DMS53 (cell line): ENCODE data around the gene RNF207.

Experiments used
- DNase-seq: peaks from one replicate; lab custom pipeline; 2025; lab: John Stamatoyannopoulos, UW

The RNF207 gene

DNA sequence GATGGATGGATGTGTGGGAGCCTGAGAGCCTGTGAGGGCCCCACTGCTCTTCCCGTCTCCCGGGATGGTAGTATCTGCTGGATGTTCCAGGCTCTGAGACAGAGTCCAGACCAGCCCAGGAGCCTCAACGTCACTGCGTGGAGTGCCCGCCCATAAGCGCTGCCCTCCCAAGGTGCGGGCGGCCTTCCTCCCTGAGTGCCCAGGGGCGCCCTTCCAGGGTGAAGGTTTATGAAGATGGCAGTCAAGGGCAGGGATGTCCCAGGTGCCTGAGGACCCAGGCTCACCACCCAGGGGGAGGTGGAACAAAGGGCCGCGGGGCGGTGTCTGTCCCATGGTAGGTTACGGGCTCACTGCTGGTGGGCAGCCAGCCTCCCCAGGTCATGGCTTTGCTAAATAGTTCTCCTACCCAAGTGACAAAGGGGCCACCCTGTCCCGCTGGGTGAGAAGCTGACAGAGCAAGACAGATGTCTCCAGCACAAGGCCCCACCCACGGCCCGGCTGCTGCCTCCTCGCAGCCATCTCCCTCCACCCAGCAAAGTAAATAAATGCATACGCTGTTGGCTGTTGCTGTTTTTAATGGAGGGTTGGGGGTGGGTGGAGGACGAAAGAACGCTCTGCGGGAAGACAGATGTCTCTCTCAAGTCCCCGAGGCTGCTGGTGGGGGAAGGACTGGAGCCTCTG lies 63.9 kb downstream of the RNF207 start:
- DNase-seq: no peak

DNA sequence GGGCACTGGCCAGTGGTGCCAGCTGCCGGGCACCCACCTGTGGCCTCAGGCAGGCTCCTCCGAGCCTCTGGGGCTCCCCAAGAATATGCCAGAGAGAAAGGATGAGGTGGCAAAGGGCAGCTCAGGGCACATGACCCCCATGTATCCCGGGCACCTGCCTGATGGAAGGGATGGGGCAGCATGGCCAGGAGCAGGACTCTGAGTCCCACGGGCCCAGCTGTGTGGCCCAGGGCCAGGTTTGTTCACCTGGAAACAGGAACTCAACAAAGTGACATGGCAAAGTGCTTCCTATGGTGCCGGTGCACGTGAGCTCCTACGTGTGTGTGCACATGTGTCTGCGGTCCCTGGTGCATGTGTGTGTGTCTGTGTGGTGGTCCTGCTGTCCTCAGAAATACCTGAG lies 64.5 kb downstream of the RNF207 start:
- DNase-seq: peak; percentile 15
